ENCODE data around the gene PARD3B. TPM values are rescaled to one million over a fixed set of nuclear protein-coding genes. Genes with fewer than 3 reads are reported as not detected.

Gene PARD3B
- total RNA-seq, 1 donor from 2014 or later = 23.8 TPM

GRCh38 chr2:204510709-204511420, 34.4 kb upstream of the PARD3B start:
- intact Hi-C loops (cut with DNase I) = no loop called here
- ATAC-seq = no peak
- TF ChIP-seq, protein P1, sequence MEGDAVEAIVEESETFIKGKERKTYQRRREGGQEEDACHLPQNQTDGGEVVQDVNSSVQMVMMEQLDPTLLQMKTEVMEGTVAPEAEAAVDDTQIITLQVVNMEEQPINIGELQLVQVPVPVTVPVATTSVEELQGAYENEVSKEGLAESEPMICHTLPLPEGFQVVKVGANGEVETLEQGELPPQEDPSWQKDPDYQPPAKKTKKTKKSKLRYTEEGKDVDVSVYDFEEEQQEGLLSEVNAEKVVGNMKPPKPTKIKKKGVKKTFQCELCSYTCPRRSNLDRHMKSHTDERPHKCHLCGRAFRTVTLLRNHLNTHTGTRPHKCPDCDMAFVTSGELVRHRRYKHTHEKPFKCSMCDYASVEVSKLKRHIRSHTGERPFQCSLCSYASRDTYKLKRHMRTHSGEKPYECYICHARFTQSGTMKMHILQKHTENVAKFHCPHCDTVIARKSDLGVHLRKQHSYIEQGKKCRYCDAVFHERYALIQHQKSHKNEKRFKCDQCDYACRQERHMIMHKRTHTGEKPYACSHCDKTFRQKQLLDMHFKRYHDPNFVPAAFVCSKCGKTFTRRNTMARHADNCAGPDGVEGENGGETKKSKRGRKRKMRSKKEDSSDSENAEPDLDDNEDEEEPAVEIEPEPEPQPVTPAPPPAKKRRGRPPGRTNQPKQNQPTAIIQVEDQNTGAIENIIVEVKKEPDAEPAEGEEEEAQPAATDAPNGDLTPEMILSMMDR (IDR thresholded peaks at IDR 0.05) = no peak

DNA sequence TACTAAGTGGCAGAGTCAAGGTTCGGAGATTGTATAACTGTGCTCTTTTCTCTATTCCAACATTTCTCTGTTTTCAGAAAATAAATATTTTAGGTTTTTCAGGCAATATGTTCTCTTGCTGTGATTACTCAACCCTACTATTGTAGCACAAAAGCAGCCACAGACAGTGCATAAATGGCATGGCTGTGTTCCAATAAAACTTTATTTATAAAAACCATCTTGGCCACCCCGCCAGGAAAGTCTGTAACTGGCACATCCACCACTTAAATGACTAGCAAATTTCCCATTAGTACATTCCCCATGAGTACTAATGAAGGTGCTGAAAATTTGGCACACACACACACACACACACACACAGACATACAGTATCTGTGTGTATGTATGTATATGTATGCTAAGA, 30.8 kb upstream of the PARD3B start:
- H3K4me1 ChIP-seq = no peaks in the 10 kb centered on the region
- no peak overlapping the region for H3K4me3 ChIP-seq
- TF ChIP-seq, protein P1 (IDR thresholded peaks at IDR 0.05) = no peak
- ATAC-seq (no peak), DNase-seq (no peak)
- H3K27ac ChIP-seq = no peak overlapping the region
- no peaks in the 10 kb centered on the region for H3K9me3 ChIP-seq
- H3K36me3 ChIP-seq = no peaks in the 10 kb centered on the region
- H3K27me3 ChIP-seq (ENCODE audit: low read depth) = no peaks in the 10 kb centered on the region
- intact Hi-C loops (cut with DNase I) = no loop called here

More at GRCh38 chr2:204510709-204511420, 34.4 kb upstream of the PARD3B start:
- Histone ChIP-seq H3K4me1 (no peaks in the 10 kb centered on the region), H3K36me3 (no peaks in the 10 kb centered on the region), H3K9me3 (no peaks in the 10 kb centered on the region), H3K27me3 (ENCODE audit: low read depth) (no peaks in the 10 kb centered on the region), H3K4me3 (no peak overlapping the region), H3K27ac (no peak overlapping the region)
- no peak for DNase-seq

DNA sequence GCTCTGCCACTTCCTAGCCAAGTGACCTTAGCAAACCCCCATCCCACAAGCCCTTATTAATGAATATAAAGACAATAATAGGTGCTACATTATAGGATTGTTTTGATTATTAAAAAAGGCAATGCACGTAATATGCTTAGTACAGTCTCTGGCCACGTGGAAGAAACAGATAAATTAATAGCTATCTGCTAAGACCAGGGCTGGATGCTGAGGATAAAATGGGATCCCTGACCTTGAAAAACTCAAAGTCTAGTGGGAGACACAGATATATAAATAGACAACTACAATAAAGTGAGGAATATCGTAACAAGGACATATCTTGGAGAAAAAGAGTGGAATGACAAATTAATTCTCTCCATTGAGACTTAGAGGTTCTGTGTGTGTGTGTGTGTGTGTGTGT, 29.9 kb upstream of the PARD3B start:
- ATAC-seq (no peak), DNase-seq (no peak)
- Histone ChIP-seq H3K4me3 (no peak overlapping the region), H3K27ac (no peak overlapping the region), H3K36me3 (no peaks in the 10 kb centered on the region), H3K4me1 (no peaks in the 10 kb centered on the region), H3K27me3 (ENCODE audit: low read depth) (no peaks in the 10 kb centered on the region), H3K9me3 (no peaks in the 10 kb centered on the region)
- TF ChIP-seq, protein P1 (IDR thresholded peaks at IDR 0.05) = no peak
- intact Hi-C loops (cut with DNase I) = no loop called here

- no peaks in the 10 kb centered on the region for H3K27me3 ChIP-seq (ENCODE audit: low read depth)
- H3K36me3 ChIP-seq = no peaks in the 10 kb centered on the region
- TF ChIP-seq, protein P1 (IDR thresholded peaks at IDR 0.05) = no peak
- intact Hi-C loops (cut with DNase I) = no loop called here
- no peaks in the 10 kb centered on the region for H3K4me1 ChIP-seq
- H3K27ac ChIP-seq = no peak overlapping the region
- ATAC-seq (no peak), DNase-seq (no peak)
- H3K9me3 ChIP-seq = no peaks in the 10 kb centered on the region
- no peak overlapping the region for H3K4me3 ChIP-seq
These were observed 28.1 kb upstream of the PARD3B start for GRCh38 chr2:204517154-204517553.

- TF ChIP-seq, protein P1 (IDR thresholded peaks at IDR 0.05) = no peak
- no peaks in the 10 kb centered on the region for H3K27me3 ChIP-seq (ENCODE audit: low read depth)
- no peak for ATAC-seq
These were observed 15.3 kb upstream of the PARD3B start for GRCh38 chr2:204529795-204530463.

More at GRCh38 chr2:204529795-204530463, 15.3 kb upstream of the PARD3B start:
- intact Hi-C loops (cut with DNase I) = no loop called here
- no peak overlapping the region for H3K27ac ChIP-seq
- no peak overlapping the region for H3K4me3 ChIP-seq
- H3K9me3 ChIP-seq = no peaks in the 10 kb centered on the region
- no peaks in the 10 kb centered on the region for H3K36me3 ChIP-seq
- DNase-seq = no peak
- H3K4me1 ChIP-seq = no peaks in the 10 kb centered on the region

Measured in lower lobe of right lung (tissue), 2 donors.